A673 (cell line): ENCODE results near the gene MORN1. TPM values are rescaled to one million over a fixed set of nuclear protein-coding genes. Genes with fewer than 3 reads are reported as not detected.

Experiments
- BruUV-seq: library from RNA; stranded (reverse); fragments of 400-500 nt; replicated peaks from 2 replicates; lab custom pipeline; 2021; lab: Mats Ljungman, UMichigan
- CTCF ChIA-PET: fragments of 300-600 bp; sonication (Branson Sonifier 250); formaldehyde crosslinking; loops from one replicate; lab custom pipeline; 2022; ENCODE audit warnings: antibody characterized with exemption; lab: Charles Lee
- POLR2A ChIA-PET: fragments of 300-600 bp; sonication (Branson Sonifier 250); formaldehyde crosslinking; loops from one replicate; lab custom pipeline; 2022; ENCODE audit warnings: antibody characterized with exemption; ENCODE audit not compliant: low non-redundant PET; lab: Charles Lee
- DNase-seq: peaks from one replicate; pipeline ENCODE4 v3.0.0-alpha.2; 2015; ENCODE audit warnings: low spot score
- H3K27ac ChIP-seq: fragments of 200-600 bp; sonication (generic); 2 replicates; pipeline ENCODE4 v1.5.1; 2016; ENCODE audit warnings: mixed run types, low read depth, mild to moderate bottlenecking, mixed read lengths, antibody characterized with exemption, low read length; ENCODE audit not compliant: poor library complexity, severe bottlenecking
- H3K27me3 ChIP-seq: fragments of 200-600 bp; sonication (generic); replicated peaks from 2 replicates; pipeline ENCODE4 v1.6.1; 2017; ENCODE audit warnings: mixed run types, low read depth, mild to moderate bottlenecking, mixed read lengths, antibody characterized with exemption, low read length; ENCODE audit not compliant: insufficient read depth, poor library complexity
- H3K36me3 ChIP-seq: fragments of 200-600 bp; sonication (generic); 2 replicates; pipeline ENCODE4 v1.6.1; 2016; ENCODE audit warnings: mixed run types, mild to moderate bottlenecking, mixed read lengths, antibody characterized with exemption, low read length; ENCODE audit not compliant: insufficient read depth, poor library complexity, severe bottlenecking
- H3K4me1 ChIP-seq: fragments of 200-600 bp; sonication (generic); 2 replicates; pipeline ENCODE4 v1.6.1; 2017; ENCODE audit warnings: mixed run types, mild to moderate bottlenecking, mixed read lengths, antibody characterized with exemption, low read length; ENCODE audit not compliant: insufficient read depth, poor library complexity, severe bottlenecking
- H3K4me3 ChIP-seq: fragments of 200-600 bp; sonication (generic); 2 replicates; pipeline ENCODE4 v1.5.1; 2016; ENCODE audit warnings: low read depth, mixed run types, mild to moderate bottlenecking, mixed read lengths, low read length; ENCODE audit not compliant: poor library complexity, severe bottlenecking
- H3K9me3 ChIP-seq: fragments of 200-600 bp; sonication (generic); 2 replicates; pipeline ENCODE4 v1.6.1; 2016; ENCODE audit warnings: mixed run types, low read depth, mild to moderate bottlenecking, mixed read lengths, antibody characterized with exemption, low read length; ENCODE audit not compliant: poor library complexity, severe bottlenecking
- CTCF ChIP-seq: fragments of 300-800, 200-600 bp; sonication (generic); conservative IDR thresholded peaks from 2 replicates; pipeline ENCODE4 v1.5.1; 2017; ENCODE audit warnings: low read depth, mild to moderate bottlenecking, antibody characterized with exemption, low read length, moderate library complexity, mixed read lengths
- EZH2 ChIP-seq: fragments of 200-600 bp; sonication (generic); IDR thresholded peaks from 2 replicates; pipeline ENCODE4 v1.6.1; 2017; ENCODE audit warnings: borderline replicate concordance, low read depth, mild to moderate bottlenecking, mixed read lengths, antibody characterized with exemption, low read length; ENCODE audit not compliant: poor library complexity, severe bottlenecking
- intact Hi-C: fragments of 100-400 bp; cut with micrococcal nuclease; formaldehyde crosslinking; loops from one replicate; pipeline ENCODE4 v1.10.0; 2022; ENCODE audit not compliant: unreplicated experiment
- total RNA-seq: library from RNA; stranded (reverse); gene quantifications from 2 replicates; pipeline ENCODE4 v1.2.3, GENCODE V29; 2021

MORN1 gene
- total RNA-seq, 1 experiment from 2014 or later = 24.7 TPM

- no peak for TF ChIP-seq EZH2
- no peak for TF ChIP-seq CTCF
- H3K36me3 ChIP-seq = no peaks in the 10 kb centered on the region
- DNase-seq = no peak
- H3K27me3 ChIP-seq = no peaks in the 10 kb centered on the region
- intact Hi-C loops = no loop called here
- BruUV-seq = no TSS peak
- CTCF ChIA-PET = no interaction called here
- H3K4me3 ChIP-seq = no peak overlapping the region
- no peaks in the 10 kb centered on the region for H3K9me3 ChIP-seq
- POLR2A ChIA-PET = no interaction called here
- H3K4me1 ChIP-seq = no peaks in the 10 kb centered on the region
- H3K27ac ChIP-seq = no peak overlapping the region
Observed at GRCh38 chr1:2376261-2376741, 15.1 kb downstream of the MORN1 start.

- Histone ChIP-seq H3K27ac (no peak overlapping the region), H3K4me3 (no peak overlapping the region), H3K4me1 (no peaks in the 10 kb centered on the region), H3K36me3 (no peaks in the 10 kb centered on the region), H3K27me3 (no peaks in the 10 kb centered on the region), H3K9me3 (no peaks in the 10 kb centered on the region)
- intact Hi-C loops = no loop called here
- DNase-seq = no peak
- no TSS peak for BruUV-seq
- CTCF ChIA-PET = no interaction called here
- TF ChIP-seq EZH2 (no peak), CTCF (no peak)
- POLR2A ChIA-PET = no interaction called here
Observed at GRCh38 chr1:2375923-2376260, 15.5 kb downstream of the MORN1 start.

GRCh38 chr1:2375246-2375922 lies 16.0 kb downstream of the MORN1 start:
- Histone ChIP-seq H3K27ac (peak overlapping the region; percentile 37), H3K9me3 (no peaks in the 10 kb centered on the region), H3K4me1 (no peaks in the 10 kb centered on the region), H3K4me3 (no peak overlapping the region), H3K27me3 (no peaks in the 10 kb centered on the region), H3K36me3 (no peaks in the 10 kb centered on the region)
- no TSS peak for BruUV-seq
- intact Hi-C loops = no loop called here
- TF ChIP-seq CTCF = no peak
- no peak for TF ChIP-seq EZH2
- ChIA-PET POLR2A (no interaction called here), CTCF (no interaction called here)
- no peak for DNase-seq
